Mononuclear cell (primary cell): ENCODE results near the gene HTR4. TPM values are rescaled to one million over a fixed set of nuclear protein-coding genes. Genes with fewer than 3 reads are reported as not detected.

Source experiments
- H3K27me3 ChIP-seq: 2 replicates; pipeline ENCODE4 v1.6.0; 2011; ENCODE audit warnings: low read length, control low read depth; ENCODE audit not compliant: insufficient read depth
- H3K4me1 ChIP-seq: 2 replicates; pipeline ENCODE4 v1.5.1; 2011; ENCODE audit warnings: mild to moderate bottlenecking, low read length, control low read depth; ENCODE audit not compliant: insufficient read depth
- H3K4me3 ChIP-seq: 2 replicates; pipeline ENCODE4 v1.5.1; 2011; ENCODE audit warnings: mild to moderate bottlenecking, low read length, moderate library complexity
- H3K9me3 ChIP-seq: 2 replicates; pipeline ENCODE4 v1.5.1; 2011; ENCODE audit warnings: low read depth, mild to moderate bottlenecking, control low read depth, low read length
- total RNA-seq: library from RNA; depleted of rRNA; stranded (reverse); fragments of >200 nt; gene quantifications from one replicate; pipeline ENCODE4 v1.2.3, GENCODE V29; 2012

HTR4 gene
- total RNA-seq, 1 donor = not detected

DNA sequence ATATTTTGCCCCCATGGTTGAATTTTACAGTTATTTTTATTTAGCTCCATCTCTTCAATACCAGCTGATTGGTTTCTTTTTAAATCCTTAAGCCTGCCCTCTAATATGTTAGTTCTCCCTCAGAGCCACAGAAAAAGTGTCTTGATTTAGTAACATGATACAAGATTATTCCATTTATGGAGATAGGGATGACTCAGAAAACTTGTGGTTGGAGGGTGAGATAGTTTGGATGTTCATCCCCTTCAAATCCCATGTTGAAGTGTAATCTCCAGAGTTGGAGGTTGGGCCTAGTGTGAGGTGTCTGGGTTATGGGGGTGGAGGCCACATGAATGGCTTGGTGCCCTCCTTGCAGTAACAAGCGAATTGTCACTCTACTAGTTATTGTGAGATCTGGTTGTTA is 154.9 kb downstream of the HTR4 start:
- Histone ChIP-seq H3K27me3 (peaks cover 3% of the 10 kb centered on the region), H3K4me1 (no peaks in the 10 kb centered on the region), H3K4me3 (no peak overlapping the region), H3K9me3 (no peaks in the 10 kb centered on the region)

DNA sequence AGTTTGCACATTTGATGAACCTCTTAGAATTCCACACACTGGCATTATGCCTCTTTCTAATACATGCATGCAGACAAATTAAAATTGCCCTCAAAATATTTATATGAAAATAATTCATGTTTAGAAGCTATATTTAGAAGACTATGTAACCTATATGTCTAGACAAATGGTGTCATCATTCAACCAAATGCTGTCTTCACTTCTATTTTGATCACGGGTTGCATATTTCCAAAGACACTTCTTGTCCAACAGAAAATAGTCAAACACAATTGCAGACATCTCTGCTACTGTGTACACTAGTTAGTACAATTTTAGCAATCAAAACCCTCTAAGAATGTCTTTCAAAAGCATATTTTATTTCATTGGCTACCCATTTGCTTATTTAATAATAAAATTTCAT is 156.6 kb downstream of the HTR4 start:
- Histone ChIP-seq H3K4me3 (no peak overlapping the region), H3K27me3 (peaks cover 3% of the 10 kb centered on the region), H3K9me3 (no peaks in the 10 kb centered on the region), H3K4me1 (no peaks in the 10 kb centered on the region)

- no peaks in the 10 kb centered on the region for H3K9me3 ChIP-seq
- no peaks in the 10 kb centered on the region for H3K4me1 ChIP-seq
- H3K27me3 ChIP-seq = peaks cover 19% of the 10 kb centered on the region
Observed at GRCh38 chr5:148492351-148492750, 162.0 kb downstream of the HTR4 start.

GRCh38 chr5:148491793-148492184 is 162.5 kb downstream of the HTR4 start:
- H3K9me3 ChIP-seq = no peaks in the 10 kb centered on the region
- H3K4me3 ChIP-seq = no peak overlapping the region
- H3K4me1 ChIP-seq = no peaks in the 10 kb centered on the region
- H3K27me3 ChIP-seq = peaks cover 19% of the 10 kb centered on the region

More at GRCh38 chr5:148492351-148492750, 162.0 kb downstream of the HTR4 start:
- H3K4me3 ChIP-seq = no peak overlapping the region

DNA sequence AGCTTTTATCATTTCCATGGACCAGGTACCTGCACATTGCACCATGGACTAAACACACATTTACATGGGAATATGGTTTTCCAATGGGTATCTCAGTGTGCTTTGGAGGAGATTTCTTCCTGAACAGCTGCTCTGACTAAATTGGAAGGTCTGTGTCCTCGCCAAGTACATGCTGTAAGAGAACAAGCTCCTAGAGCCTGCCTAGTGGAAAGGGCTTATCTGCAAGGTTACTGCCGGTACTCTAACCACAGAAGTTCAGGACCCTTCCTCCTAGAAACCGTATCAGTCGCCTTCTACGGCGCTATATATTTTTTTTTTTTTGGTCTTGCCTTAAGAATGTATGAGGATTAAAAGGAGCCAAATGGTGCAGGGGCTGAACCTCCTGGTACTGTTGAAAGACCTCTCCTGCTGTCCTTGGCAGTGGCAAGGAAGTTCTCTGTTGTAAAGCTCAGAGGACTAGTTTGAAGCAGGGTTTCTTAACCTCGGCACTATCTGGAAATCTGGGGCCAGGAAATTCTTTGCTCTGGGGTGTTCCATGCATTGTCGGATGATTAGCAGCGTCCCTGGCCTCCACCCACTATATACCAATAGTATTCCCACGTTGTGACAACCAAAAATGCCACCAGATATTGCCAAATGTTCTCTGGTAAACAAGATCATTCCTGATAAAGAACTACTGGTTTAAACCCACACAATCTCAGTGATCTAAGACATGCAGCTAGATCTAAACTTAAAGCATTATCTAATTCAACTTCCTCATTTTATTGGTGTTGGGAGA is 163.1 kb downstream of the HTR4 start:
- Histone ChIP-seq H3K9me3 (no peaks in the 10 kb centered on the region), H3K4me1 (no peaks in the 10 kb centered on the region), H3K4me3 (no peak overlapping the region), H3K27me3 (peaks cover 16% of the 10 kb centered on the region)

DNA sequence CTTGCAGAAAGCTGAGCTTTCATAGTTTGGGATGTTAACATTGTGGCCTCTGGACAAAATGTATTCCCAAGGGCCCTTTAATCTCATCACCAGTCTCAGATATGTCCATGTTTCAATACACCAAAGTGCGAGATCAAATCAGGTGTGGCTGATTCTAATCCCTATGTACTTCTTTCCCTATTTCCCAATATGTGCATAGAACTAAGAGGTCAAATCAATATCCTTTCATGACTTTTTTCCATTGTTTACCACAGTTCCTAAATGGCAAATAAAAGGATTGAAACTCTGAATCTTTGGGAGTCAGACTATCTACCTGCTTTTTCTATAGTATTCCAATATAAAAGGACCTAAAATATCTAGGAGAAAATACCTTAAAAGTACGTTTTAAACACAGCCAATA is 165.6 kb downstream of the HTR4 start:
- Histone ChIP-seq H3K27me3 (peaks cover 20% of the 10 kb centered on the region), H3K4me1 (no peaks in the 10 kb centered on the region)

DNA sequence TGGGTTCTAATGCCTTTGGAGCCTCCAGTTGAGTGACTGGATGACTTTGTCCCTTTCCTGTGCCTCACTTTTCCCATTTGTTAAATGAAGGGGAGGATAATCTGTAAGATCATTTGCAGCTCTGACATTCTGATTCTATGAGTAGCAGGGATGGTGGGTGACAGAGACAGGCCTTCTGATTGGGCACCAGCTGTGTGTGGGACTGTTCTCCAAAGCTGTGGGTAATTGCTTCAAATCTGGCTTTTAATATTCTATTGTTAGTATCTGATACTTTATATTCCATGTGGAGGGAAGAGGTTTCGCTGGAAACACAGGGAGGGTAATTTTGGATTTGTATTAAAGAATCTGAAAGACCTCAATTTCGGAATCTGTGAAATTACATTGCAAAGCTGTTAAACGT is 167.9 kb downstream of the HTR4 start:
- peaks cover 24% of the 10 kb centered on the region for H3K27me3 ChIP-seq

More for the DNA sequence above, 165.6 kb downstream of the HTR4 start:
- H3K4me3 ChIP-seq = no peak overlapping the region
- no peaks in the 10 kb centered on the region for H3K9me3 ChIP-seq

DNA sequence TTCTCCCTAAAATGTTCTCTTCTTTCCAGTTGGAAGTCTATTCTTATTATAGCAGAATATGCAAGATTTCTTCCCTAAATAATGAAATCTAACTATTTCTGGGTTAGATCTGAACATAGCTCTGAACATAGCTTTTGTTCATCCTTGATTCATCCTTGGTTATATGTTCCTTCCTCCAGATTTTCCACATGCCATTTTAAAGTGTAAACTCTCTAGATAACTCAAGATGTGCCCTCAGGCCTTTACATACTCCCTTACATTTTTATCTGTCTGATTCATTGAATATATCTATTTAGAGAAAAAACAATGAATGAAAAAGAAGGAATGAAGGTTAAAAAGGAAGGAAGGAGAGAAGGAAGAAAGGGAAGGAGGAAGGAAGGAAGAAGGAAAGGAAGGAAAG is 169.7 kb downstream of the HTR4 start:
- Histone ChIP-seq H3K9me3 (no peaks in the 10 kb centered on the region), H3K4me1 (no peaks in the 10 kb centered on the region), H3K4me3 (no peak overlapping the region), H3K27me3 (peaks cover 17% of the 10 kb centered on the region)

More for the DNA sequence above, 167.9 kb downstream of the HTR4 start:
- Histone ChIP-seq H3K4me3 (no peak overlapping the region), H3K4me1 (no peaks in the 10 kb centered on the region), H3K9me3 (no peaks in the 10 kb centered on the region)

GRCh38 chr5:148483750-148484149 is 170.6 kb downstream of the HTR4 start:
- Histone ChIP-seq H3K27me3 (peaks cover 14% of the 10 kb centered on the region), H3K4me1 (no peaks in the 10 kb centered on the region), H3K4me3 (no peak overlapping the region), H3K9me3 (no peaks in the 10 kb centered on the region)

- H3K27me3 ChIP-seq = peaks cover 11% of the 10 kb centered on the region
- no peak overlapping the region for H3K4me3 ChIP-seq
Observed at GRCh38 chr5:148482697-148483462, 171.4 kb downstream of the HTR4 start.

DNA sequence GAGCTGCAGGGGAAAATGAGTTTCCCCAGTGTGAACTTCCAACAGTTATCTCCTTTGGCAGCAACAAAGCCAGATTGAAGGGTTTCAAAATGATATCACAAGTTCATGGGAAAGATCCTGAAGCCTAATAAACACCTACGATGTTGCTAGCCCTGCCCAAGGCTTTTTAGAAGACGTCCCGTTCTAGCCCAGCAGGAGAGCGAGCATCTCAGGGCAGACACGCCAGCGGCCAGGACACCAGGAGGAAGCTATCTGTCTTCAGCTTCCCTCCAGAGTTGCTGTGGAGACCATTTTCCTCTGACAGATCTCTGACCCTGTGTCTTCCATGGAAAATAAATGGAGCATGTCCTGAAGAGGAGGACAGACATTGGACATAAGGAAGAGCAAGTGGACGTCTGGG is 172.1 kb downstream of the HTR4 start:
- peaks cover 8% of the 10 kb centered on the region for H3K27me3 ChIP-seq
- H3K9me3 ChIP-seq = no peaks in the 10 kb centered on the region
- no peaks in the 10 kb centered on the region for H3K4me1 ChIP-seq
- H3K4me3 ChIP-seq = no peak overlapping the region

More at GRCh38 chr5:148482697-148483462, 171.4 kb downstream of the HTR4 start:
- no peaks in the 10 kb centered on the region for H3K9me3 ChIP-seq
- H3K4me1 ChIP-seq = no peaks in the 10 kb centered on the region

- H3K4me3 ChIP-seq = no peak overlapping the region
- H3K4me1 ChIP-seq = no peaks in the 10 kb centered on the region
- H3K9me3 ChIP-seq = no peaks in the 10 kb centered on the region
- H3K27me3 ChIP-seq = peaks cover 2% of the 10 kb centered on the region
Observed at GRCh38 chr5:148477429-148477828, 176.9 kb downstream of the HTR4 start.

GRCh38 chr5:148476302-148476701 is 178.0 kb downstream of the HTR4 start:
- peaks cover 2% of the 10 kb centered on the region for H3K27me3 ChIP-seq
- no peaks in the 10 kb centered on the region for H3K4me1 ChIP-seq
- H3K9me3 ChIP-seq = no peaks in the 10 kb centered on the region
- H3K4me3 ChIP-seq = no peak overlapping the region

- H3K4me1 ChIP-seq = no peaks in the 10 kb centered on the region
- no peaks in the 10 kb centered on the region for H3K9me3 ChIP-seq
- H3K4me3 ChIP-seq = no peak overlapping the region
- H3K27me3 ChIP-seq = peaks cover 2% of the 10 kb centered on the region
Observed at GRCh38 chr5:148474025-148474511, 180.3 kb downstream of the HTR4 start.

DNA sequence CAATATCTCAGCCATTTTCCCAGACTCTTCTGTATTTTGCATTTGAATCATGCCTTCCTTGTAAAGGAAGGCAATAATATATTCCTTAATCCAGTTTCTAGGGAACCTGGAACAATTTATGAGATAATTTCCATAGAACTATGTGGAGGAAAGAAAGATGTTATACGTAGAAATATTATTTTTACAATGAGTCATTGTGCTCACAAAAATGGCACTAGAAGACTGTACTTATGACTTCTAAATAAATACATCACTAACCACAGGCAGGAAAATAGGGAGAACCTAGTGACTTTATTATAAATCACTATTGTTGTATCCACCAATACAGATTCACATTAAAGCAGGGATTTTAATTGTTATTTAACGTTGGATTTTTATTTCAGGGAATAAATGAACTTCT is 182.9 kb downstream of the HTR4 start:
- no peaks in the 10 kb centered on the region for H3K9me3 ChIP-seq
- H3K4me3 ChIP-seq = no peak overlapping the region
- H3K4me1 ChIP-seq = no peaks in the 10 kb centered on the region
- no peaks in the 10 kb centered on the region for H3K27me3 ChIP-seq
